ENCODE data around the gene KDM1B.

KDM1B gene

DNA sequence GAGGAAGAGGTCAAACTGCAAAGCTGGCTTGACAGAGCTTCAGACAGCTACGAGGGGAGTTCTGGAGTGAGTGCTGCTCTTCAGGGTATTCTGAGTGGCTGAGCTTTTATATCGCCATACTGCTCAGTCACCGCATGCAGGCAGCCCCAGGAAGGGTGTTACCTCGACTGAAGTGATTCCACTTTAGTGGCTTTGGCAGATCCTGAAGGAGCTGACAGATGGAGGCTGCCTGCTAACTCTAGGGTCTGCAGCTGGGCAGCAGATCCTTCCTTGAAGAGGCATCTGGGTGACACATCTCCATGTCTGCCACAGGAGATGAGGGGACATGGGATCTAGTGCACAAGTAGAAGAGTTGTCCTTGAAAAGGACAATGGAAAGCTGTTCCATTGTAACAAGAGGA, 112.8 kb downstream of the KDM1B start:
- no peak for TF ChIP-seq CTCF (IDR thresholded peaks at IDR 0.05)
- H3K4me3 ChIP-seq: no peak overlapping the region
- DNase-seq (ENCODE audit: low spot score): no peak
- H3K27ac ChIP-seq: no peak overlapping the region

- no peak overlapping the region for H3K4me3 ChIP-seq
- TF ChIP-seq CTCF (IDR thresholded peaks at IDR 0.05): no peak
- DNase-seq (ENCODE audit: low spot score): no peak
- no peak overlapping the region for H3K27ac ChIP-seq
These were observed 114.0 kb downstream of the KDM1B start for GRCh38 chr6:18269253-18269652.

GRCh38 chr6:18269717-18270116, 114.5 kb downstream of the KDM1B start:
- no peak overlapping the region for H3K27ac ChIP-seq
- TF ChIP-seq CTCF (IDR thresholded peaks at IDR 0.05): no peak
- no peak overlapping the region for H3K4me3 ChIP-seq
- no peak for DNase-seq (ENCODE audit: low spot score)

GRCh38 chr6:18270216-18270615, 115.0 kb downstream of the KDM1B start:
- no peak for DNase-seq (ENCODE audit: low spot score)
- no peak overlapping the region for H3K27ac ChIP-seq
- H3K4me3 ChIP-seq: no peak overlapping the region
- no peak for TF ChIP-seq CTCF (IDR thresholded peaks at IDR 0.05)
